CD4-positive, CD25-positive, alpha-beta regulatory T cell (primary cell): ENCODE data around the gene AKR1C8. TPM values are rescaled to one million over a fixed set of nuclear protein-coding genes. Genes with fewer than 3 reads are reported as not detected.
"Not testable (repeated sequence)": the region's sequence is repeated elsewhere in the genome, so short reads cannot be mapped to it uniquely, and the experiment has no call there.

ENCODE experiments used
- ATAC-seq, 2 donors: fragments of 150-1000 bp; cut with Tn5 transposase; one replicate each; pipeline ENCODE4 v1.10.0; 2021; ENCODE audit warnings: low read depth in 2 of 2, moderate number of reproducible peaks in 2 of 2, moderate library complexity in 1 of 2
- DNase-seq, 3 donors: peaks; one replicate each; pipeline versions ENCODE4 v3.0.0 to v3.0.0-alpha.2; 2012 to 2022; ENCODE audit warnings: mixed read lengths in 1 of 3
- H3K27ac ChIP-seq: one replicate; pipeline ENCODE4 v1.7.0; 2013; ENCODE audit warnings: mild to moderate bottlenecking, low read length; ENCODE audit not compliant: insufficient read depth, poor library complexity, severe bottlenecking
- H3K27me3 ChIP-seq: one replicate; pipeline ENCODE4 v1.7.0; 2013; ENCODE audit warnings: low read length; ENCODE audit not compliant: control insufficient read depth, insufficient read depth
- H3K36me3 ChIP-seq: one replicate; pipeline ENCODE4 v1.7.0; 2013; ENCODE audit warnings: mild to moderate bottlenecking, low read length, moderate library complexity; ENCODE audit not compliant: control insufficient read depth, insufficient read depth
- H3K4me1 ChIP-seq: 2 replicates; pipeline ENCODE4 v1.7.0; 2013; ENCODE audit warnings: mild to moderate bottlenecking, low read length; ENCODE audit not compliant: insufficient read depth, control insufficient read depth, poor library complexity, severe bottlenecking
- H3K4me3 ChIP-seq: one replicate; pipeline ENCODE4 v1.7.0; 2013; ENCODE audit warnings: low read depth, mild to moderate bottlenecking, low read length, moderate library complexity
- H3K9me3 ChIP-seq, 2 experiments: 1 replicate in 1 of 2; 2 replicates in 1 of 2; pipeline ENCODE4 v1.7.0; 2013; ENCODE audit warnings: low read length in 2 of 2, mild to moderate bottlenecking in 1 of 2, moderate library complexity in 1 of 2; ENCODE audit not compliant: control insufficient read depth in 2 of 2
- H3K27ac Mint-ChIP-seq, 3 donors: one replicate each; pipeline ENCODE4 v1.8.0; 2020 to 2022; ENCODE audit warnings: mild to moderate bottlenecking in 3 of 3, mixed read lengths in 3 of 3, moderate library complexity in 2 of 3
- H3K27me3 Mint-ChIP-seq: one replicate; pipeline ENCODE4 v1.8.0; 2022; ENCODE audit warnings: mild to moderate bottlenecking, mixed read lengths
- H3K36me3 Mint-ChIP-seq: one replicate; pipeline ENCODE4 v1.8.0; 2020; ENCODE audit warnings: mixed read lengths
- H3K4me1 Mint-ChIP-seq, 4 donors: one replicate each; pipeline ENCODE4 v1.8.0; 2020 to 2022; ENCODE audit warnings: mixed read lengths in 4 of 4, mild to moderate bottlenecking in 1 of 4
- H3K4me3 Mint-ChIP-seq, 4 donors: one replicate each; pipeline ENCODE4 v1.8.0; 2020 to 2022; ENCODE audit warnings: mild to moderate bottlenecking in 4 of 4, mixed read lengths in 4 of 4, moderate library complexity in 3 of 4
- H3K9me3 Mint-ChIP-seq, 7 donors: one replicate each; pipeline ENCODE4 v1.8.0; 2020 to 2022; ENCODE audit warnings: mixed read lengths in 7 of 7, mild to moderate bottlenecking in 3 of 7, moderate library complexity in 2 of 7
- polyA plus RNA-seq, 4 donors: library from polyadenylated mRNA; unstranded; fragments of 300-500 nt; fragmentation: Illumina TruSeq; gene quantifications; one replicate each; pipeline ENCODE4 v1.2.3, GENCODE V29; 2021
- total RNA-seq: library from RNA; stranded (reverse); gene quantifications from one replicate; pipeline ENCODE4 v1.2.3, GENCODE V29; 2022

Gene AKR1C8
- total and polyA plus RNA-seq, 5 donors from 2014 or later = 0.52 to 3.2 (median 0.67) TPM; not detected in 2

DNA sequence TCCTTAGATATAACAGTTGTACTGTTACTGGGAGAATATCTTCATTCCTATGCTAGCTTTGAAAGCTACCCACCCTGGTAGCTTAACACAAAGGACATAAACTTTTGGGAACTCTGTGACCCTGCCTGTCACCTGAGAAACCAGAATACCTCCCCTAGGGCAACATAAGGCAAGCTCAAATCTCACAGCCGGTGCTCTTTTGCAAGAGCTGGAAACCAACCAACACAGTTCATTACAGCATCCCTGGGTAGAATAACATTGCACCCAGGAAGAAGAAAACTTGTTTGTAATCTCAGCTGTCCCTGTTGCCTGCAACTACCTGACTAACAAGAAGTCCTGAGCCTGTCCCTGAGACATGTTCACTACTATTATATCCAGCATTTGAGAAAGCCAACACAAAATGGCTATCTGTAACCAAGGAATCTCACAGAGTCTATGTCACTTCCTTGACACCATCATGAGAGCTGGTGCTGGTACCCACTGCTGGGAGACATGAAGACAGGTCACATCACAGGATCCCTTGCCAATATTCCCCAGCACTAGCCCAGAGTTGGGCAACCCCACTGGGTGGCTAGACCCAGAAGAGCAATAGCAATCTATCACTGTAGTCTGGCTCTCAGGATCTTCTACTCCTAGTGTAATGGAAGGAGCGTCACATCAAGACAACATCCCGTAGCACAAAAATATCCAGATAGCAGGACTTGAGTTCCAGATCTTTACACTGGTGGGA lies 59.5 kb downstream of the AKR1C8 start:
- ATAC-seq (no peak), DNase-seq (no peak)
- peaks cover 2 to 12% (median 6%) of the 10 kb centered on the region in 7 donors for H3K9me3 Mint-ChIP-seq
- no peaks in the 10 kb centered on the region for H3K9me3 ChIP-seq
- no peaks in the 10 kb centered on the region for H3K27me3 ChIP-seq
- H3K27me3 Mint-ChIP-seq = no peaks in the 10 kb centered on the region
- H3K4me1 Mint-ChIP-seq = no peaks in the 10 kb centered on the region
- H3K27ac Mint-ChIP-seq = peak overlapping the region in 1 of 3 donors; percentile 45
- no peaks in the 10 kb centered on the region for H3K36me3 ChIP-seq
- H3K4me1 ChIP-seq = no peaks in the 10 kb centered on the region
- H3K36me3 Mint-ChIP-seq = no peaks in the 10 kb centered on the region
- no peak overlapping the region for H3K4me3 Mint-ChIP-seq
- no peak overlapping the region for H3K4me3 ChIP-seq
- no peak overlapping the region for H3K27ac ChIP-seq

DNA sequence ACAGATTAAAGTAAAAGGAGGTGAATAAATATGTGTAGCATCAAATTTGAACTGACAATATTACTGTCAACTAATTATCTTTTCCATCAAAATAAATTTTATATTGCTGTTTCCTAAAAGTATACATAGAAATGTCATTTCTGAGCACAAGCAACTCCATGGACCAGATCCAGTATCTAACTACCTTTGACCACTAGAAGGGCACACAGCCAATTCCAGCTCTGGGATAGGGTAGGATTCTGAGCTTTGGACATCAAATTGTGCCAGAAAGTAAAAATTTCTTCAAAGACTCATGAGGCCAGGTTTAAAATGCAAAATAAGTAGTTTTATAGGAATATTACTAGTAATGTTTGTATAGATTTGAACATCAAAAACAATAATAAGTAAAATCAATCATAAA lies 61.1 kb downstream of the AKR1C8 start:
- no peak overlapping the region for H3K4me3 ChIP-seq
- no peak overlapping the region for H3K4me3 Mint-ChIP-seq
- peaks cover 0 to 16% (median 4%) of the 10 kb centered on the region in 7 donors for H3K9me3 Mint-ChIP-seq
- no peaks in the 10 kb centered on the region for H3K36me3 ChIP-seq
- ATAC-seq (no peak), DNase-seq (no peak)
- no peaks in the 10 kb centered on the region for H3K27me3 Mint-ChIP-seq
- no peaks in the 10 kb centered on the region for H3K4me1 ChIP-seq
- no peaks in the 10 kb centered on the region for H3K4me1 Mint-ChIP-seq
- no peaks in the 10 kb centered on the region for H3K27me3 ChIP-seq
- no peak overlapping the region for H3K27ac ChIP-seq
- no peaks in the 10 kb centered on the region for H3K9me3 ChIP-seq
- no peaks in the 10 kb centered on the region for H3K36me3 Mint-ChIP-seq
- no peak overlapping the region for H3K27ac Mint-ChIP-seq

- ATAC-seq, H3K36me3 Mint-ChIP-seq, H3K4me1 Mint-ChIP-seq, H3K27me3 ChIP-seq, H3K4me3 Mint-ChIP-seq, H3K36me3 ChIP-seq, H3K27me3 Mint-ChIP-seq, H3K4me1 ChIP-seq, H3K27ac Mint-ChIP-seq, H3K4me3 ChIP-seq, H3K9me3 ChIP-seq, H3K27ac ChIP-seq, H3K9me3 Mint-ChIP-seq, DNase-seq: not testable (repeated sequence)
These were observed 65.0 kb downstream of the AKR1C8 start for GRCh38 chr10:5119997-5120396.

GRCh38 chr10:5117026-5117425 lies 67.9 kb downstream of the AKR1C8 start:
- H3K9me3 Mint-ChIP-seq = peaks cover 0 to 11% (median 2%) of the 10 kb centered on the region in 7 donors

DNA sequence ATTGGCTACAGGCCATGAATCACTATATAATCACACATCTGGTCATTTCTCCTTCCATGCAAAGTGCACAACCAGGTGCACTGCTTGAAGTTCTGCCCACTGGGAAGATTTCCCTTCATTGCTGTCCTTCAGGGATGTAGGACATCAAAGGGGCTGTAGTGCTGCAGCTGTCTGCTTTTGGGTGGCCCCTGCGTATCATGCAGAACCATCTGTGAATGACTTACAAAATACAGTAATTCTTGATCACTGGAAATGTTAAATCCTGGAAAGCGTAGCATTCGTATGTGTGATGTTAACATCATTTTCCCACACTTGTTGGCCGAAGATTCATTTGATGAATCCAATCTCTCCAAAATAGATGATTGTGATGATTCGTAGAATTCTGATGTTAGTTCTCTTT lies 68.3 kb downstream of the AKR1C8 start:
- no peak overlapping the region for H3K27ac Mint-ChIP-seq
- H3K4me1 ChIP-seq = no peaks in the 10 kb centered on the region
- no peaks in the 10 kb centered on the region for H3K27me3 ChIP-seq
- H3K9me3 ChIP-seq = no peaks in the 10 kb centered on the region
- peaks cover 4% of the 10 kb centered on the region for H3K36me3 Mint-ChIP-seq
- H3K27me3 Mint-ChIP-seq = no peaks in the 10 kb centered on the region
- peaks cover 0 to 11% (median 2%) of the 10 kb centered on the region in 7 donors for H3K9me3 Mint-ChIP-seq
- H3K4me3 Mint-ChIP-seq = no peak overlapping the region
- no peak overlapping the region for H3K27ac ChIP-seq
- ATAC-seq = no peak
- H3K36me3 ChIP-seq = no peaks in the 10 kb centered on the region
- H3K4me1 Mint-ChIP-seq = no peaks in the 10 kb centered on the region
- no peak overlapping the region for H3K4me3 ChIP-seq
- no peak for DNase-seq

More at GRCh38 chr10:5117026-5117425, 67.9 kb downstream of the AKR1C8 start:
- Mint-ChIP-seq H3K36me3 (peaks cover 4% of the 10 kb centered on the region), H3K4me3 (no peak overlapping the region), H3K4me1 (no peaks in the 10 kb centered on the region), H3K27ac (no peak overlapping the region), H3K27me3 (no peaks in the 10 kb centered on the region)
- no peaks in the 10 kb centered on the region for H3K27me3 ChIP-seq
- H3K9me3 ChIP-seq = no peaks in the 10 kb centered on the region
- DNase-seq = no peak
- no peak overlapping the region for H3K4me3 ChIP-seq
- ATAC-seq = no peak
- H3K36me3 ChIP-seq = no peaks in the 10 kb centered on the region
- no peak overlapping the region for H3K27ac ChIP-seq
- no peaks in the 10 kb centered on the region for H3K4me1 ChIP-seq

- DNase-seq, H3K36me3 ChIP-seq, H3K36me3 Mint-ChIP-seq, H3K4me1 Mint-ChIP-seq, H3K4me3 Mint-ChIP-seq, H3K4me1 ChIP-seq, H3K4me3 ChIP-seq, H3K27me3 Mint-ChIP-seq, H3K9me3 Mint-ChIP-seq, H3K27me3 ChIP-seq, H3K27ac Mint-ChIP-seq, H3K27ac ChIP-seq, H3K9me3 ChIP-seq, ATAC-seq: not testable (repeated sequence)
These were observed 75.1 kb downstream of the AKR1C8 start for GRCh38 chr10:5109861-5110260.

GRCh38 chr10:5108658-5109416 lies 76.1 kb downstream of the AKR1C8 start:
- no peaks in the 10 kb centered on the region for H3K4me1 Mint-ChIP-seq
- H3K27ac ChIP-seq = no peak overlapping the region
- no peak overlapping the region for H3K27ac Mint-ChIP-seq
- H3K27me3 ChIP-seq = no peaks in the 10 kb centered on the region
- DNase-seq (no peak), ATAC-seq (no peak)
- H3K9me3 ChIP-seq = no peaks in the 10 kb centered on the region
- H3K36me3 ChIP-seq = peaks cover 4% of the 10 kb centered on the region
- H3K4me1 ChIP-seq = no peaks in the 10 kb centered on the region
- no peak overlapping the region for H3K4me3 Mint-ChIP-seq
- no peak overlapping the region for H3K4me3 ChIP-seq
- H3K27me3 Mint-ChIP-seq = no peaks in the 10 kb centered on the region
- peaks cover 0 to 5% (median 0%) of the 10 kb centered on the region in 7 donors for H3K9me3 Mint-ChIP-seq
- H3K36me3 Mint-ChIP-seq = peaks cover 4% of the 10 kb centered on the region
